IMR-90 (cell line): ENCODE data around the gene CD1C. TPM values are rescaled to one million over a fixed set of nuclear protein-coding genes. Genes with fewer than 3 reads are reported as not detected.

Experiments used
- ATAC-seq: fragments of 200-7000 bp; cut with Tn5 transposase; 2 replicates; pipeline ENCODE4 v1.9.1; 2020; ENCODE audit warnings: low read depth, mild to moderate bottlenecking, moderate library complexity
- BruUV-seq: library from RNA; stranded (reverse); fragments of 400-500 nt; replicated peaks from 2 replicates; lab custom pipeline; 2021; lab: Mats Ljungman, UMichigan
- CTCF ChIA-PET: fragments of 300-600 bp; formaldehyde crosslinking; extraction: SDS; loops from one replicate; lab custom pipeline; 2021; ENCODE audit warnings: antibody characterized with exemption; lab: Yijun Ruan, JAX
- POLR2A ChIA-PET: fragments of 300-600 bp; sonication (Branson Sonifier 250); formaldehyde crosslinking; loops from one replicate; lab custom pipeline; 2022; ENCODE audit warnings: antibody characterized with exemption; ENCODE audit not compliant: unreplicated experiment; lab: Charles Lee
- DNase-seq: peaks from one replicate; pipeline ENCODE4 v3.0.0; 2013
- H2AFZ ChIP-seq: replicated peaks from 2 replicates; pipeline ENCODE3; 2013; ENCODE audit warnings: low read length, mild to moderate bottlenecking; ENCODE audit not compliant: poor library complexity
- H2AK5ac ChIP-seq: 2 replicates; pipeline ENCODE4 v1.6.1; 2013; ENCODE audit warnings: low read depth, low read length, inconsistent platforms
- H2AK9ac ChIP-seq: replicated peaks from 2 replicates; pipeline ENCODE3; 2013; ENCODE audit warnings: mild to moderate bottlenecking, low read depth, low read length, moderate library complexity; ENCODE audit not compliant: poor library complexity
- H2BK120ac ChIP-seq: 2 replicates; pipeline ENCODE4 v1.6.1; 2013; ENCODE audit warnings: low read depth, low read length, inconsistent platforms
- H2BK15ac ChIP-seq: 3 replicates; pipeline ENCODE4 v1.6.1; 2013; ENCODE audit warnings: low read depth, low read length, inconsistent platforms
- H2BK20ac ChIP-seq: 2 replicates; pipeline ENCODE4 v1.6.1; 2013; ENCODE audit warnings: low read depth, mild to moderate bottlenecking, inconsistent platforms, low read length, moderate library complexity
- H2BK5ac ChIP-seq: 2 replicates; pipeline ENCODE4 v1.6.1; 2013; ENCODE audit warnings: mild to moderate bottlenecking, low read depth, low read length, inconsistent platforms; ENCODE audit not compliant: poor library complexity, severe bottlenecking
- H3K14ac ChIP-seq: replicated peaks from 2 replicates; pipeline ENCODE4 v1.6.1; 2013; ENCODE audit warnings: low read depth, low read length, inconsistent platforms
- H3K18ac ChIP-seq: 2 replicates; pipeline ENCODE4 v1.6.1; 2013; ENCODE audit warnings: low read depth, low read length, control low read depth
- H3K23ac ChIP-seq: 2 replicates; pipeline ENCODE4 v1.6.1; 2013; ENCODE audit warnings: low read depth, low read length, inconsistent platforms
- H3K27ac ChIP-seq: 2 replicates; pipeline ENCODE4 v1.5.1; 2013; ENCODE audit warnings: mild to moderate bottlenecking, control low read depth, low read length; ENCODE audit not compliant: insufficient read depth
- H3K27me3 ChIP-seq: 2 replicates; pipeline ENCODE4 v1.6.1; 2013; ENCODE audit warnings: low read length; ENCODE audit not compliant: control insufficient read depth, insufficient read depth
- H3K36me3 ChIP-seq: 2 replicates; pipeline ENCODE4 v1.6.1; 2013; ENCODE audit warnings: low read length, mixed read lengths; ENCODE audit not compliant: control insufficient read depth, insufficient read depth
- H3K4ac ChIP-seq: 2 replicates; pipeline ENCODE4 v1.6.1; 2013; ENCODE audit warnings: low read depth, low read length, inconsistent platforms
- H3K4me1 ChIP-seq: 2 replicates; pipeline ENCODE4 v1.6.1; 2013; ENCODE audit warnings: low read length, mixed read lengths; ENCODE audit not compliant: control insufficient read depth, insufficient read depth
- H3K4me2 ChIP-seq: 2 replicates; pipeline ENCODE4 v1.6.1; 2013; ENCODE audit warnings: low read depth, mild to moderate bottlenecking, control low read depth, low read length, moderate library complexity
- H3K4me3 ChIP-seq: 2 replicates; pipeline ENCODE4 v1.5.1; 2013; ENCODE audit warnings: low read depth, mild to moderate bottlenecking, control low read depth, low read length, moderate library complexity; ENCODE audit not compliant: insufficient read depth
- H3K56ac ChIP-seq: 2 replicates; pipeline ENCODE4 v1.6.1; 2013; ENCODE audit warnings: low read length, inconsistent platforms; ENCODE audit not compliant: insufficient read depth; ENCODE audit errors: extremely low read depth
- H3K79me1 ChIP-seq, 2 experiments: 2 replicates each; pipeline ENCODE4 v1.6.1; 2013; ENCODE audit warnings: low read length in 2 of 2, inconsistent platforms in 1 of 2, low read depth in 1 of 2
- H3K9ac ChIP-seq: 2 replicates; pipeline ENCODE4 v1.6.1; 2013; ENCODE audit warnings: low read depth, low read length, control low read depth
- H3K9me1 ChIP-seq: 2 replicates; pipeline ENCODE4 v1.6.1; 2013; ENCODE audit warnings: low read length, inconsistent platforms; ENCODE audit not compliant: insufficient read depth
- H3K9me3 ChIP-seq: 2 replicates; pipeline ENCODE4 v1.6.1; 2013; ENCODE audit warnings: low read length; ENCODE audit not compliant: control insufficient read depth, insufficient read depth
- H4K20me1 ChIP-seq: 2 replicates; pipeline ENCODE4 v1.6.1; 2013; ENCODE audit warnings: low read length, inconsistent platforms; ENCODE audit not compliant: insufficient read depth
- H4K5ac ChIP-seq: 2 replicates; pipeline ENCODE4 v1.6.1; 2013; ENCODE audit warnings: mild to moderate bottlenecking, low read depth, low read length, control low read depth
- H4K8ac ChIP-seq, 2 experiments: 2 replicates each; pipeline ENCODE4 v1.6.1; 2013; ENCODE audit warnings: low read depth in 2 of 2, low read length in 2 of 2, control low read depth in 1 of 2, inconsistent platforms in 1 of 2
- H4K91ac ChIP-seq: 2 replicates; pipeline ENCODE4 v1.6.1; 2013; ENCODE audit warnings: low read depth, low read length, inconsistent platforms; ENCODE audit not compliant: insufficient read depth
- BHLHE40 ChIP-seq: fragments of 150-350 bp; IDR thresholded peaks from 2 replicates; pipeline ENCODE4 v1.6.1; 2016; ENCODE audit warnings: mild to moderate bottlenecking, low read depth, low read length
- CEBPB ChIP-seq: IDR thresholded peaks from 2 replicates; pipeline ENCODE4 v1.6.1; 2012; ENCODE audit warnings: low read depth, low read length, improper control_type of control experiment
- CHD1 ChIP-seq: IDR thresholded peaks from 2 replicates; pipeline ENCODE4 v1.6.1; 2012; ENCODE audit warnings: low read depth, low read length, improper control_type of control experiment
- CTCF ChIP-seq: conservative IDR thresholded peaks from 2 replicates; pipeline ENCODE4 v1.5.1; 2012; ENCODE audit warnings: mild to moderate bottlenecking, low read depth, low read length, improper control_type of control experiment
- FOS ChIP-seq: fragments of 150-350 bp; IDR thresholded peaks from 2 replicates; pipeline ENCODE4 v1.6.1; 2016; ENCODE audit warnings: low read depth, low read length
- MAFK ChIP-seq: IDR thresholded peaks from 2 replicates; pipeline ENCODE4 v1.6.1; 2012; ENCODE audit warnings: low read depth, low read length, improper control_type of control experiment
- MAZ ChIP-seq: IDR thresholded peaks from 2 replicates; pipeline ENCODE4 v1.6.1; 2012; ENCODE audit warnings: low read depth, mild to moderate bottlenecking, low read length, improper control_type of control experiment, moderate library complexity, borderline replicate concordance
- MXI1 ChIP-seq: IDR thresholded peaks from 2 replicates; pipeline ENCODE4 v1.6.1; 2012; ENCODE audit warnings: low read depth, mild to moderate bottlenecking, low read length, moderate library complexity, borderline replicate concordance
- NFE2L2 ChIP-seq: fragments of 150-350 bp; IDR thresholded peaks from 2 replicates; pipeline ENCODE4 v1.6.1; 2016; ENCODE audit warnings: low read depth, mild to moderate bottlenecking, low read length
- POLR2A ChIP-seq: IDR thresholded peaks from 2 replicates; pipeline ENCODE4 v1.6.1; 2012; ENCODE audit warnings: mild to moderate bottlenecking, low read depth, low read length
- RAD21 ChIP-seq: IDR thresholded peaks from 2 replicates; pipeline ENCODE4 v1.6.1; 2012; ENCODE audit warnings: low read length, improper control_type of control experiment
- RCOR1 ChIP-seq: IDR thresholded peaks from 2 replicates; pipeline ENCODE4 v1.6.1; 2012; ENCODE audit warnings: mild to moderate bottlenecking, low read length, improper control_type of control experiment; ENCODE audit not compliant: insufficient replicate concordance
- RFX5 ChIP-seq: IDR thresholded peaks from 2 replicates; pipeline ENCODE4 v1.8.0; 2012; ENCODE audit warnings: low read depth, mild to moderate bottlenecking, low read length, moderate library complexity
- SMC3 ChIP-seq: fragments of 150-350 bp; IDR thresholded peaks from 2 replicates; pipeline ENCODE4 v1.6.1; 2016; ENCODE audit warnings: low read depth, mild to moderate bottlenecking, antibody characterized with exemption, low read length, moderate library complexity
- USF2 ChIP-seq: fragments of 150-350 bp; IDR thresholded peaks from 2 replicates; pipeline ENCODE4 v1.6.1; 2017; ENCODE audit warnings: mild to moderate bottlenecking, antibody characterized with exemption, low read length, low read depth
- WGBS, 2 experiments: methylation state at CpG; one replicate each; pipeline versions ENCODE4 v1.1.5 to v1.1.7; 2013; ENCODE audit warnings: missing lambda C conversion rate in 2 of 2; ENCODE audit not compliant: insufficient read length in 1 of 2; ENCODE audit errors: extremely low coverage in 2 of 2; 5-methylcytosine and 5-hydroxymethylcytosine counted together
- dilution Hi-C: fragments of 300-500 bp; cut with HindIII; formaldehyde crosslinking; loops from one replicate; pipeline ENCODE4 v1.14.3; 2018; ENCODE audit warnings: low sequenced_read_pairs; ENCODE audit not compliant: unreplicated experiment
- in situ Hi-C: fragments of 300-500 bp; cut with MboI; formaldehyde crosslinking; loops from 3 replicates; pipeline ENCODE4 v1.14.3; 2019; ENCODE audit warnings: low sequenced_read_pairs, inconsistent platforms, mixed read lengths
- intact Hi-C: fragments of 100-400 bp; cut with micrococcal nuclease; formaldehyde crosslinking; loops from 2 replicates; pipeline ENCODE4 v1.10.0; 2022
- polyA plus RNA-seq, 3 experiments: library from polyadenylated mRNA; depleted of rRNA; stranded (reverse); fragments of >200 nt; gene quantifications; 2 replicates each; pipeline ENCODE4 v1.2.3, GENCODE V29; 2012; ENCODE audit warnings: low replicate concordance in 1 of 3
- total RNA-seq: library from RNA; depleted of rRNA; stranded (reverse); fragments of >200 nt; gene quantifications from 2 replicates; pipeline ENCODE4 v1.2.3, GENCODE V29; 2012
- TF ChIP-seq, protein P1 (sequence below): fragments of 150-350 bp; IDR thresholded peaks from 2 replicates; pipeline ENCODE4 v1.6.1; 2016; ENCODE audit warnings: low read depth, mild to moderate bottlenecking, low read length, moderate library complexity, borderline replicate concordance

Gene CD1C
- total and polyA plus RNA-seq, 2 of the 4 experiments (the other 2 are of a cell fraction), result not detected

DNA sequence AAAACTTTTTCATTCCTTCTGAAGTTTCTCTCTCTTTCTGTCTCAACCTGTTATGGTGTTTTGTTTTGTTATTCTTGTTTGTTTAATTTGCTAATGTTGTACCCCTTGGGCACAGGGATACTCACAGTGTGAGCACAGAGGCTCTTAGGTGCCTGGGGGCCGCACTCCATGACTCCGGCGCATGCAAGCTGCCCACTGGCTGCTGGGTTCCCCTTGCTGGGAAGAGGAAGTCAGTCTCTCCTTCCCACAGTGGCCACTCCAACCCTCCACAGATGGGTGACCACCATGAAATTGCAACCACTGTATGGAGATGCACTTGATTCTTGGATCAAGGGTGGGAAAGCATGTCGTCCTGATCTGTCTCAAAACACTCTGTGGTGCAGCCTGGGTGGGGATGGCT is 40.1 kb upstream of the CD1C start:
- BruUV-seq, result no TSS peak
- TF ChIP-seq MAZ, result no peak
- TF ChIP-seq CTCF, result no peak
- TF ChIP-seq USF2, result no peak
- no peak for TF ChIP-seq BHLHE40
- TF ChIP-seq CHD1, result no peak
- no peak for TF ChIP-seq SMC3
- no peak for TF ChIP-seq RCOR1
- TF ChIP-seq NFE2L2, result no peak
- TF ChIP-seq RAD21, result no peak
- no peak for TF ChIP-seq FOS
- TF ChIP-seq MXI1, result no peak
- TF ChIP-seq POLR2A, result no peak
- no peak for TF ChIP-seq CEBPB
- no peak for TF ChIP-seq MAFK
- TF ChIP-seq RFX5, result no peak
- TF ChIP-seq, protein P1, sequence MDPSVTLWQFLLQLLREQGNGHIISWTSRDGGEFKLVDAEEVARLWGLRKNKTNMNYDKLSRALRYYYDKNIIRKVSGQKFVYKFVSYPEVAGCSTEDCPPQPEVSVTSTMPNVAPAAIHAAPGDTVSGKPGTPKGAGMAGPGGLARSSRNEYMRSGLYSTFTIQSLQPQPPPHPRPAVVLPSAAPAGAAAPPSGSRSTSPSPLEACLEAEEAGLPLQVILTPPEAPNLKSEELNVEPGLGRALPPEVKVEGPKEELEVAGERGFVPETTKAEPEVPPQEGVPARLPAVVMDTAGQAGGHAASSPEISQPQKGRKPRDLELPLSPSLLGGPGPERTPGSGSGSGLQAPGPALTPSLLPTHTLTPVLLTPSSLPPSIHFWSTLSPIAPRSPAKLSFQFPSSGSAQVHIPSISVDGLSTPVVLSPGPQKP, result no peak
- no peak overlapping the region for H3K4ac ChIP-seq
- H2BK120ac ChIP-seq, result no peak overlapping the region
- no peaks in the 10 kb centered on the region for H3K9me3 ChIP-seq
- no peak overlapping the region for H2BK15ac ChIP-seq
- no peak overlapping the region for H2AK9ac ChIP-seq
- no peak overlapping the region for H4K5ac ChIP-seq
- H3K9me1 ChIP-seq, result no peaks in the 10 kb centered on the region
- no peak overlapping the region for H2AFZ ChIP-seq
- no peak overlapping the region for H2BK20ac ChIP-seq
- no peak overlapping the region for H3K4me3 ChIP-seq
- no peak overlapping the region for H3K14ac ChIP-seq
- no peaks in the 10 kb centered on the region for H3K27me3 ChIP-seq
- no peak overlapping the region for H4K8ac ChIP-seq
- CTCF ChIA-PET, result no interaction called here
- H3K4me1 ChIP-seq, result no peaks in the 10 kb centered on the region
- dilution Hi-C loops, result no loop called here
- no CpG with 5 or more reads among the region's 4 CpGs for WGBS, 2 experiments
- no peak overlapping the region for H3K27ac ChIP-seq
- H3K4me2 ChIP-seq, result no peak overlapping the region
- ATAC-seq, result no peak
- H4K91ac ChIP-seq, result no peak overlapping the region
- H3K79me1 ChIP-seq, result no peaks in the 10 kb centered on the region
- no peaks in the 10 kb centered on the region for H4K20me1 ChIP-seq
- no peak for DNase-seq
- H3K9ac ChIP-seq, result no peak overlapping the region
- H2AK5ac ChIP-seq, result no peak overlapping the region
- intact Hi-C loops, result no loop called here
- no peak overlapping the region for H3K23ac ChIP-seq
- H3K56ac ChIP-seq, result no peak overlapping the region
- H3K36me3 ChIP-seq, result no peaks in the 10 kb centered on the region
- H2BK5ac ChIP-seq, result no peak overlapping the region
- no peak overlapping the region for H3K18ac ChIP-seq
- POLR2A ChIA-PET, result no interaction called here
- in situ Hi-C loops, result no loop called here
